ENCODE results near the gene C4A.
"Not testable (repeated sequence)": the region's sequence is repeated elsewhere in the genome, so short reads cannot be mapped to it uniquely, and the experiment has no call there.

The C4A gene

GRCh38 chr6:31961616-31962015, 20.2 kb upstream of the C4A start:
- DNase-seq = no peak

DNA sequence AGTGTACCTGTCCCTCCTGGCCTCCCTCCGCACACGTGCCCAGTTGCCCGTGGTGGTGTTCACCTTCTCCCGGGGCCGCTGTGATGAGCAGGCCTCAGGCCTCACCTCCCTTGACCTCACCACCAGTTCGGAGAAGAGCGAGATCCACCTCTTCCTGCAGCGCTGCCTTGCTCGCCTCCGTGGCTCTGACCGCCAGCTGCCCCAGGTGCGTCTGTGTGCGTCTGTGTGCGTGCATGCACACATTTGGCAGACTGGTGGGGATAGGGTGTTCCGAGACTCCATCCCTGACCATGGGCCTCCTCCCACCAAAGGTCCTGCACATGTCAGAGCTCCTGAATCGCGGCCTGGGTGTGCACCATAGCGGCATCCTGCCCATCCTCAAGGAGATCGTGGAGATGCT, 17.9 kb upstream of the C4A start:
- DNase-seq = no peak

DNA sequence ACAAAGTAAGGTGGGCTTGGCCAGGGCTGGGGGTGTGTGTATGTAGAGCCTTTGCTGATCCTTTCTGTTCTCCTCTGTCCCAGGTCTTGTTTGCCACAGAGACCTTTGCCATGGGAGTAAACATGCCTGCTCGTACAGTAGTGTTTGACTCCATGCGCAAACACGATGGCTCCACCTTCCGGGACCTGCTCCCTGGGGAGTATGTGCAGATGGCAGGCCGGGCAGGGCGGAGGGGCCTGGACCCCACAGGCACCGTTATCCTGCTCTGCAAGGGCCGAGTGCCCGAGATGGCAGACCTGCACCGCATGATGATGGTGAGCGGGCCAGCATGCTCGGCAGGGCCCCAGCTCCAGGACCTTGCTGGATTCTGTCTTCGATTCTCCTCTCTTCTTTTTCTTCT, 16.2 kb upstream of the C4A start:
- DNase-seq = no peak

DNA sequence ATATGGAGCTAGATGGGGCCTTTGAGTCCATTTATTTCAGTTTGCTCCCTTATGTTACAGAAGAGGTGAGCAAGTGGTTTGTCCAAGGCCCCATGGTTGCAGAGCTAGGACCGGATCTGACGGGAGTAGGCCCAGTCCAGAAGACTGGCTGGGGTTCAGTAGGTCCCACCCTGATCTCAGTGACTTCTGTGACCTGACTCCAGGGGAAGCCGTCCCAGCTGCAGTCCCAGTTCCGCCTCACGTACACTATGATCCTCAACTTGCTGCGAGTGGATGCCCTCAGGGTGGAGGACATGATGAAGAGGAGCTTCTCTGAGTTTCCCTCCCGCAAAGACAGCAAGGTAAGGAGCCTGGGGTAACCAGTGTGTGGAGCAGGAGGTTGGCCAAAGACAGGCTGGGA, 15.4 kb upstream of the C4A start:
- no peak for DNase-seq

- DNase-seq = no peak
Observed at GRCh38 chr6:31966997-31967925, 14.6 kb upstream of the C4A start.

DNA sequence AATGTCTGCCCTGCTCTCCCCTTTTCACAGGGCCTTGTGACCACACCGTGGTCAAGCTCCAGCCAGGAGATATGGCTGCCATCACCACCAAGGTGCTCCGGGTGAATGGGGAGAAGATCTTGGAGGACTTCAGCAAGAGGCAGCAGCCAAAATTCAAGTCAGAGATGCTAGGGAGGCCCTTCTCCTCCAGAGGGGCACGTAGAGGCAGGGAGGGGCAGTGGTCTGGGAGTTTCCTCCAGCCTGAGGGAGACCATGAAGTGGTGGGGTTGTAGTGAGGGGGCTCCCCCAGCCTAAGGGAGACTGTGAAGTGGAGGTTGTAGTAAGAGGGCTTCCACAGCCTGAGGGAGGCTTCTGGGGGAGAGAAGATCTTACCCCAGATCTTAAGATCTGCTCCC, 13.9 kb upstream of the C4A start:
- no peak for DNase-seq

DNA sequence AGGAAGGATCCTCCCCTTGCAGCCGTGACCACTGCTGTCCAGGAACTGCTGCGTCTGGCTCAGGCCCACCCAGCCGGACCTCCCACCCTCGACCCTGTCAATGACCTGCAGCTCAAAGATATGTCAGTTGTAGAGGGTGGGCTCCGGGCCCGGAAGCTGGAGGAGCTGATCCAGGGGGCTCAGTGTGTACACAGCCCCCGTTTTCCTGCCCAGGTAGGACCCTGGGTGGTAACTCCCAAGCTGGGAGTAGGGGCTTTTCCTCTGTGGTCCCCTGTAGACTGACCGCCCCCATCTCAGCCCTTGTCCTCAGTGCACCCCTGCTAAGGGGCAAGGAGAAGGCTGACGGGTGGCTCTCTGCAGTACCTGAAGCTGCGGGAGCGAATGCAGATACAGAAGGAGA, 13.5 kb upstream of the C4A start:
- DNase-seq = no peak

- no peak for DNase-seq
Observed at GRCh38 chr6:31968791-31969711, 12.8 kb upstream of the C4A start.

GRCh38 chr6:31969712-31970603, 11.9 kb upstream of the C4A start:
- DNase-seq = no peak

DNA sequence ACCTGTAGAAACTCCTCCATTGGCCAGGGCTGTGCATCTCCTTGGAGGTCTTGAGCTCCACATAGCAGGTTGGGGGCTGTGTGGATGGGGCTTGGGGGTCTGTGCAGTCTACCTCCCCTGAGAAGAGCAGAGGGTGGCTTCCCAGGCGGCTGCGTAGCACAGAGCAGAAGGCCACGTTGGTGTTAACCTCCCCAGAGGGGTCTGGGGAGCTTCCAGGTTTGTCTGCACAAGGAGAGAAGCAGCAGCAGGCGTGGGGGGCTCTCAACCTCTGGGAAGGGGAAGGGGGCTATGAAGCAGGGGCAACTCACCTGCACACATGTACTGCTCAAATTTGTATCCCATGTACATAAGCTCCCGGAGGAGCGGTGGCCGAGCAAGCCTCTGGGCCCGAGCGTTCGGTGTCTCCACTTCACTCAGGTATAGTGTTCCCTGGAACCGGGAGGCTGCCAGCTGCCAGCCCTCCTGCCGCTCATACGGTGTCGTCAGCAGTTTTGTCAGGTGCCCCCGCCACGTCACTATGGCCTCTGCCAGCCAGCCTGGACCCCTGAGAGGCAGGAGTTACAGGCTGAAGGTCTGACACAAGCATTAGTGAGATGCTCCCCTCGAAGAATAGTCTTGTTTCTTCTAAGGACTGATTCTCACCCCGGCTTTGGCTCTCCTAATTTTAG, 11.1 kb upstream of the C4A start:
- DNase-seq = no peak

- DNase-seq = no peak
Observed at GRCh38 chr6:31971279-31971992, 10.4 kb upstream of the C4A start.

GRCh38 chr6:31971993-31972708, 9.7 kb upstream of the C4A start, which contains the start of gene DXO:
Gene DXO, minus strand, starts transcription at chr6:31972138. Its CDS starts 463 bp downstream, at chr6:31971675.
- DNase-seq = peak; percentile 92 to 99

DNA sequence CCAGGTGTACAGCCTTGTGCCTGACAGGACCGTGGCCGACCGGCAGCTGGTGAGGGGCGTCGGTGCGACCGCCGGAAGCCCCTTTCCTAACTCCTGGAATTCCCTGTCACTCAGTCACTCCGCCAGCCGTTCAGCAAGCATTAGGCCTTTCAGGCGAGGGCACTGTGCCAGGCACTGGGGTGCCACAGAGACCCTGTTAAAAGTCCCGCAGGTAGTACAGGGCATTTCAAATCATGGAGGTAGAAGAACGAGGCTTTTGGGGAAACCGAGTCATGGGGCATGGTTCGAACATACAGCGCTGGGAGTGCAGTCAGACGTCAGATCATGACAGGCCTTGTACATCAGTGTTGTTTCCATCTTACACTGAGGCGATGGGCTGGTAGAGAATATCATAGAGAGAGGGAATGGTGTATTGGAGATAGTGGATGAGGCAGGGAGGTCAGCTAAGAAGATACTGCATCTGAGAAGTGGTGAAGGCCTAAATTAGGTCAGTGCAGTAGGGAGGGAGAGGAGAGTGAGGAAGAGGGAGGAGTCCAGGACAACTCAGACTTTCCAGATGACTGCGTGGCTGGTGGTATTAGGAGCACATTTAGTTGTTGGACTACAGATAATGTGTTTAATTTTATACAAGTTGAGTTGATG, 9.0 kb upstream of the C4A start:
- DNase-seq = no peak

- not testable (repeated sequence) for DNase-seq
Observed at GRCh38 chr6:31976065-31976464, 5.8 kb upstream of the C4A start.

- DNase-seq = no peak
Observed at GRCh38 chr6:31977816-31978431, 3.9 kb upstream of the C4A start.

GRCh38 chr6:31978831-31979230, 3.0 kb upstream of the C4A start:
- no peak for DNase-seq

- no peak for DNase-seq
Observed at GRCh38 chr6:31979238-31979898, 2.5 kb upstream of the C4A start.

GRCh38 chr6:31980195-31980876, 1.5 kb upstream of the C4A start:
- not testable (repeated sequence) for DNase-seq

Measured in stimulated activated CD4-positive, alpha-beta T cell treated with anti-CD3 and anti-CD28 coated beads, Interleukin-4, amount 100 ng/mL, for 4 hours (primary cell).